IMR-90 (cell line): ENCODE measurements around the gene SIPA1L3. TPM values are rescaled to one million over a fixed set of nuclear protein-coding genes. Genes with fewer than 3 reads are reported as not detected.

ENCODE experiments used
- ATAC-seq: fragments of 200-7000 bp; cut with Tn5 transposase; 2 replicates; pipeline ENCODE4 v1.9.1; 2020; ENCODE audit warnings: low read depth, mild to moderate bottlenecking, moderate library complexity
- BruUV-seq: library from RNA; stranded (reverse); fragments of 400-500 nt; replicated peaks from 2 replicates; lab custom pipeline; 2021; lab: Mats Ljungman, UMichigan
- CTCF ChIA-PET: fragments of 300-600 bp; formaldehyde crosslinking; extraction: SDS; loops from one replicate; lab custom pipeline; 2021; ENCODE audit warnings: antibody characterized with exemption; lab: Yijun Ruan, JAX
- POLR2A ChIA-PET: fragments of 300-600 bp; sonication (Branson Sonifier 250); formaldehyde crosslinking; loops from one replicate; lab custom pipeline; 2022; ENCODE audit warnings: antibody characterized with exemption; ENCODE audit not compliant: unreplicated experiment; lab: Charles Lee
- DNase-seq: peaks from one replicate; pipeline ENCODE4 v3.0.0; 2013
- H2AFZ ChIP-seq: replicated peaks from 2 replicates; pipeline ENCODE3; 2013; ENCODE audit warnings: low read length, mild to moderate bottlenecking; ENCODE audit not compliant: poor library complexity
- H2AK5ac ChIP-seq: 2 replicates; pipeline ENCODE4 v1.6.1; 2013; ENCODE audit warnings: low read depth, low read length, inconsistent platforms
- H2AK9ac ChIP-seq: replicated peaks from 2 replicates; pipeline ENCODE3; 2013; ENCODE audit warnings: mild to moderate bottlenecking, low read depth, low read length, moderate library complexity; ENCODE audit not compliant: poor library complexity
- H2BK120ac ChIP-seq: 2 replicates; pipeline ENCODE4 v1.6.1; 2013; ENCODE audit warnings: low read depth, low read length, inconsistent platforms
- H2BK15ac ChIP-seq: 3 replicates; pipeline ENCODE4 v1.6.1; 2013; ENCODE audit warnings: low read depth, low read length, inconsistent platforms
- H2BK20ac ChIP-seq: 2 replicates; pipeline ENCODE4 v1.6.1; 2013; ENCODE audit warnings: low read depth, mild to moderate bottlenecking, inconsistent platforms, low read length, moderate library complexity
- H2BK5ac ChIP-seq: 2 replicates; pipeline ENCODE4 v1.6.1; 2013; ENCODE audit warnings: mild to moderate bottlenecking, low read depth, low read length, inconsistent platforms; ENCODE audit not compliant: poor library complexity, severe bottlenecking
- H3K14ac ChIP-seq: replicated peaks from 2 replicates; pipeline ENCODE4 v1.6.1; 2013; ENCODE audit warnings: low read depth, low read length, inconsistent platforms
- H3K18ac ChIP-seq: 2 replicates; pipeline ENCODE4 v1.6.1; 2013; ENCODE audit warnings: low read depth, low read length, control low read depth
- H3K23ac ChIP-seq: 2 replicates; pipeline ENCODE4 v1.6.1; 2013; ENCODE audit warnings: low read depth, low read length, inconsistent platforms
- H3K27ac ChIP-seq: 2 replicates; pipeline ENCODE4 v1.5.1; 2013; ENCODE audit warnings: mild to moderate bottlenecking, control low read depth, low read length; ENCODE audit not compliant: insufficient read depth
- H3K27me3 ChIP-seq: 2 replicates; pipeline ENCODE4 v1.6.1; 2013; ENCODE audit warnings: low read length; ENCODE audit not compliant: control insufficient read depth, insufficient read depth
- H3K36me3 ChIP-seq: 2 replicates; pipeline ENCODE4 v1.6.1; 2013; ENCODE audit warnings: low read length, mixed read lengths; ENCODE audit not compliant: control insufficient read depth, insufficient read depth
- H3K4ac ChIP-seq: 2 replicates; pipeline ENCODE4 v1.6.1; 2013; ENCODE audit warnings: low read depth, low read length, inconsistent platforms
- H3K4me1 ChIP-seq: 2 replicates; pipeline ENCODE4 v1.6.1; 2013; ENCODE audit warnings: low read length, mixed read lengths; ENCODE audit not compliant: control insufficient read depth, insufficient read depth
- H3K4me2 ChIP-seq: 2 replicates; pipeline ENCODE4 v1.6.1; 2013; ENCODE audit warnings: low read depth, mild to moderate bottlenecking, control low read depth, low read length, moderate library complexity
- H3K4me3 ChIP-seq: 2 replicates; pipeline ENCODE4 v1.5.1; 2013; ENCODE audit warnings: low read depth, mild to moderate bottlenecking, control low read depth, low read length, moderate library complexity; ENCODE audit not compliant: insufficient read depth
- H3K56ac ChIP-seq: 2 replicates; pipeline ENCODE4 v1.6.1; 2013; ENCODE audit warnings: low read length, inconsistent platforms; ENCODE audit not compliant: insufficient read depth; ENCODE audit errors: extremely low read depth
- H3K79me1 ChIP-seq, 2 experiments: 2 replicates each; pipeline ENCODE4 v1.6.1; 2013; ENCODE audit warnings: low read length in 2 of 2, inconsistent platforms in 1 of 2, low read depth in 1 of 2
- H3K9ac ChIP-seq: 2 replicates; pipeline ENCODE4 v1.6.1; 2013; ENCODE audit warnings: low read depth, low read length, control low read depth
- H3K9me1 ChIP-seq: 2 replicates; pipeline ENCODE4 v1.6.1; 2013; ENCODE audit warnings: low read length, inconsistent platforms; ENCODE audit not compliant: insufficient read depth
- H3K9me3 ChIP-seq: 2 replicates; pipeline ENCODE4 v1.6.1; 2013; ENCODE audit warnings: low read length; ENCODE audit not compliant: control insufficient read depth, insufficient read depth
- H4K20me1 ChIP-seq: 2 replicates; pipeline ENCODE4 v1.6.1; 2013; ENCODE audit warnings: low read length, inconsistent platforms; ENCODE audit not compliant: insufficient read depth
- H4K5ac ChIP-seq: 2 replicates; pipeline ENCODE4 v1.6.1; 2013; ENCODE audit warnings: mild to moderate bottlenecking, low read depth, low read length, control low read depth
- H4K8ac ChIP-seq, 2 experiments: 2 replicates each; pipeline ENCODE4 v1.6.1; 2013; ENCODE audit warnings: low read depth in 2 of 2, low read length in 2 of 2, control low read depth in 1 of 2, inconsistent platforms in 1 of 2
- H4K91ac ChIP-seq: 2 replicates; pipeline ENCODE4 v1.6.1; 2013; ENCODE audit warnings: low read depth, low read length, inconsistent platforms; ENCODE audit not compliant: insufficient read depth
- BHLHE40 ChIP-seq: fragments of 150-350 bp; IDR thresholded peaks from 2 replicates; pipeline ENCODE4 v1.6.1; 2016; ENCODE audit warnings: mild to moderate bottlenecking, low read depth, low read length
- CEBPB ChIP-seq: IDR thresholded peaks from 2 replicates; pipeline ENCODE4 v1.6.1; 2012; ENCODE audit warnings: low read depth, low read length, improper control_type of control experiment
- CHD1 ChIP-seq: IDR thresholded peaks from 2 replicates; pipeline ENCODE4 v1.6.1; 2012; ENCODE audit warnings: low read depth, low read length, improper control_type of control experiment
- CTCF ChIP-seq: conservative IDR thresholded peaks from 2 replicates; pipeline ENCODE4 v1.5.1; 2012; ENCODE audit warnings: mild to moderate bottlenecking, low read depth, low read length, improper control_type of control experiment
- ELK1 ChIP-seq: fragments of 150-350 bp; IDR thresholded peaks from 2 replicates; pipeline ENCODE4 v1.6.1; 2016; ENCODE audit warnings: low read depth, mild to moderate bottlenecking, low read length, moderate library complexity, borderline replicate concordance
- FOS ChIP-seq: fragments of 150-350 bp; IDR thresholded peaks from 2 replicates; pipeline ENCODE4 v1.6.1; 2016; ENCODE audit warnings: low read depth, low read length
- MAFK ChIP-seq: IDR thresholded peaks from 2 replicates; pipeline ENCODE4 v1.6.1; 2012; ENCODE audit warnings: low read depth, low read length, improper control_type of control experiment
- MAZ ChIP-seq: IDR thresholded peaks from 2 replicates; pipeline ENCODE4 v1.6.1; 2012; ENCODE audit warnings: low read depth, mild to moderate bottlenecking, low read length, improper control_type of control experiment, moderate library complexity, borderline replicate concordance
- MXI1 ChIP-seq: IDR thresholded peaks from 2 replicates; pipeline ENCODE4 v1.6.1; 2012; ENCODE audit warnings: low read depth, mild to moderate bottlenecking, low read length, moderate library complexity, borderline replicate concordance
- NFE2L2 ChIP-seq: fragments of 150-350 bp; IDR thresholded peaks from 2 replicates; pipeline ENCODE4 v1.6.1; 2016; ENCODE audit warnings: low read depth, mild to moderate bottlenecking, low read length
- POLR2A ChIP-seq: IDR thresholded peaks from 2 replicates; pipeline ENCODE4 v1.6.1; 2012; ENCODE audit warnings: mild to moderate bottlenecking, low read depth, low read length
- RAD21 ChIP-seq: IDR thresholded peaks from 2 replicates; pipeline ENCODE4 v1.6.1; 2012; ENCODE audit warnings: low read length, improper control_type of control experiment
- RCOR1 ChIP-seq: IDR thresholded peaks from 2 replicates; pipeline ENCODE4 v1.6.1; 2012; ENCODE audit warnings: mild to moderate bottlenecking, low read length, improper control_type of control experiment; ENCODE audit not compliant: insufficient replicate concordance
- RFX5 ChIP-seq: IDR thresholded peaks from 2 replicates; pipeline ENCODE4 v1.8.0; 2012; ENCODE audit warnings: low read depth, mild to moderate bottlenecking, low read length, moderate library complexity
- SMC3 ChIP-seq: fragments of 150-350 bp; IDR thresholded peaks from 2 replicates; pipeline ENCODE4 v1.6.1; 2016; ENCODE audit warnings: low read depth, mild to moderate bottlenecking, antibody characterized with exemption, low read length, moderate library complexity
- USF2 ChIP-seq: fragments of 150-350 bp; IDR thresholded peaks from 2 replicates; pipeline ENCODE4 v1.6.1; 2017; ENCODE audit warnings: mild to moderate bottlenecking, antibody characterized with exemption, low read length, low read depth
- WGBS, 2 experiments: methylation state at CpG; one replicate each; pipeline versions ENCODE4 v1.1.5 to v1.1.7; 2013; ENCODE audit warnings: missing lambda C conversion rate in 2 of 2; ENCODE audit not compliant: insufficient read length in 1 of 2; ENCODE audit errors: extremely low coverage in 2 of 2; 5-methylcytosine and 5-hydroxymethylcytosine counted together
- dilution Hi-C: fragments of 300-500 bp; cut with HindIII; formaldehyde crosslinking; loops from one replicate; pipeline ENCODE4 v1.14.3; 2018; ENCODE audit warnings: low sequenced_read_pairs; ENCODE audit not compliant: unreplicated experiment
- in situ Hi-C: fragments of 300-500 bp; cut with MboI; formaldehyde crosslinking; loops from 3 replicates; pipeline ENCODE4 v1.14.3; 2019; ENCODE audit warnings: low sequenced_read_pairs, inconsistent platforms, mixed read lengths
- intact Hi-C: fragments of 100-400 bp; cut with micrococcal nuclease; formaldehyde crosslinking; loops from 2 replicates; pipeline ENCODE4 v1.10.0; 2022
- polyA plus RNA-seq, 3 experiments: library from polyadenylated mRNA; depleted of rRNA; stranded (reverse); fragments of >200 nt; gene quantifications; 2 replicates each; pipeline ENCODE4 v1.2.3, GENCODE V29; 2012; ENCODE audit warnings: low replicate concordance in 1 of 3
- total RNA-seq: library from RNA; depleted of rRNA; stranded (reverse); fragments of >200 nt; gene quantifications from 2 replicates; pipeline ENCODE4 v1.2.3, GENCODE V29; 2012

SIPA1L3 gene
- total and polyA plus RNA-seq, 2 of the 4 experiments (the other 2 are of a cell fraction), result 4.1 to 9.4 TPM

DNA sequence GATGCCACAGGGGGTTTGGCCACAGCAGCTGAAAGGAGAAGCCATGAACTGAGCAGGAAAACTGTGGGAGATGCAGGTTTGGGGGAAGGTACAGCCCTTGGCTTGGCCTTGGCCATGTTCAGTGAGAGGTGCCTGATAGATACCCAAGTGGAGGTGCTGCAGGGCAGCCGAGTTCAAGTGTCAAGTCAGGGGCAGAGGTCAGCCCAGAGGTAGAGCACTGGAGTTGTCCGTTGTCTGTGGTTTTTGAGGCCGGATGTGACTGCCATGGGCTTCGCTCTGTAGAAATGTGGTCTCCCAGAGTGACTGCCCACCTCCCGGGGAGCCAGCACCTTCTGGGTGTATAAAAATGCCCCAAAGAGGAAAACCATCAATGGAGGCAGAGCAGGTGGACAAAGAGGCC lies 251.7 kb downstream of the SIPA1L3 start:
- H3K9ac ChIP-seq, result no peak overlapping the region
- WGBS, 2 experiments, result 100% methylated on average over 3 of the region's 5 CpGs; no CpG with 5 or more reads in 1 of the 2 experiments
- H4K91ac ChIP-seq, result no peak overlapping the region
- intact Hi-C loops (no loop called here), dilution Hi-C loops (no loop called here), in situ Hi-C loops (no loop called here)
- no peak overlapping the region for H3K27ac ChIP-seq
- H3K18ac ChIP-seq, result no peak overlapping the region
- no peak for ATAC-seq
- no peaks in the 10 kb centered on the region for H4K20me1 ChIP-seq
- H3K56ac ChIP-seq, result no peak overlapping the region
- no peak overlapping the region for H3K23ac ChIP-seq
- H2BK120ac ChIP-seq, result no peak overlapping the region
- no peaks in the 10 kb centered on the region for H3K9me1 ChIP-seq
- H2BK5ac ChIP-seq, result no peak overlapping the region
- H4K5ac ChIP-seq, result no peak overlapping the region
- no peak overlapping the region for H3K14ac ChIP-seq
- no peak overlapping the region for H3K4me3 ChIP-seq
- no peak overlapping the region for H2AK5ac ChIP-seq
- no peak overlapping the region for H2BK15ac ChIP-seq
- peaks cover 0 to 19% of the 10 kb centered on the region in 2 experiments; a peak in 2 of 4 replicates for H3K79me1 ChIP-seq
- no peaks in the 10 kb centered on the region for H3K4me1 ChIP-seq
- no peak overlapping the region for H3K4ac ChIP-seq
- peaks cover 6% of the 10 kb centered on the region; the same call in 1 of the 2 replicates for H3K9me3 ChIP-seq
- ChIA-PET CTCF (no interaction called here), POLR2A (no interaction called here)
- no peaks in the 10 kb centered on the region for H3K27me3 ChIP-seq
- DNase-seq, result no peak
- H2AK9ac ChIP-seq, result no peak overlapping the region
- no TSS peak for BruUV-seq
- H3K36me3 ChIP-seq, result peaks cover 26% of the 10 kb centered on the region
- no peak overlapping the region for H3K4me2 ChIP-seq
- TF ChIP-seq FOS (no peak), CEBPB (no peak), MXI1 (no peak), RAD21 (no peak), CTCF (no peak), NFE2L2 (no peak), MAFK (no peak), RFX5 (no peak), POLR2A (no peak), MAZ (no peak), BHLHE40 (no peak), RCOR1 (no peak), USF2 (no peak), ELK1 (no peak), SMC3 (no peak), CHD1 (no peak)
- H2BK20ac ChIP-seq, result no peak overlapping the region
- H2AFZ ChIP-seq, result no peak overlapping the region
- no peak overlapping the region for H4K8ac ChIP-seq
